GM21367 (cell line): ENCODE results near the gene ZNF750.

Source experiments
- ATAC-seq: cut with Tn5 transposase; IDR thresholded peaks from one replicate; pipeline ENCODE4 v1.9.1; 2021; ENCODE audit not compliant: unreplicated experiment

Gene ZNF750

DNA sequence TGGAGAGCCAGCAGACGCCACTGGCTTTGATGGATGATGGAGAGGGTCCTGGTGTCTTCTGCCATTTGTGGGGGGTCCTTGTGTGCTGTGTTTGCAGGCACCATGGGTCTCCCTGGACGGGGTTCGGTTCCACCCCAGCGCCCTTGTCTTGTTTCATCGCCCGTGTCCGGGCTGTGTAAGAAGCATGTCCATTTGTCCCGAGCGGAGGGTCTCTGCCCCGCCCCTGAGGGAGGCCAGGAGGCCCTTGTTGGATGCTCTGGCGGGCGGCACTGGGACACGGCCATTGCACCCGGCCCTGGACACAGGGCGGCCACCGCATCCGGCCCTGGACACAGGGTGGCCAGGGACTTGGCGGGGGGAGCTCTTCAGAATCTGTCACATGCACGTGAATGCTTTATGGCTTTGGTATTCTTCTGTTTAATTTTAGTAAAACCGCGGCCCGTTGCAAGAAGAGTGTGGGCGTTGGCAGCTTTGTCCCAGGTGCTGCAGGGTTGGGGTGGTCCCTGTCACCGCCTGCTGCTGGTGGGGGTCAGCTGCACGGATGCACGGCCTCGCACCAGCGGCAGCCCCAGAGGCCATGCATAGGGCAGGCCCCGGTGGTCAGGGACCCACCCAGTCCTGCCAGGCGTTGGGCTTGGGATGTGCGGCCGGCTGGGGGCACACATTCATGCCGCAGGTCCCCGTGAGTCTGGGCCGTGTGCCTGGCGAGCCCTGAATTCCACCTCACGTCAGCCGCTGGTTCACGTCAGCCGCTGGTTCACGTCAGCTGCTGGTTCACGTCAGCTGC lies 21.0 kb upstream of the ZNF750 start:
- ATAC-seq = no peak

DNA sequence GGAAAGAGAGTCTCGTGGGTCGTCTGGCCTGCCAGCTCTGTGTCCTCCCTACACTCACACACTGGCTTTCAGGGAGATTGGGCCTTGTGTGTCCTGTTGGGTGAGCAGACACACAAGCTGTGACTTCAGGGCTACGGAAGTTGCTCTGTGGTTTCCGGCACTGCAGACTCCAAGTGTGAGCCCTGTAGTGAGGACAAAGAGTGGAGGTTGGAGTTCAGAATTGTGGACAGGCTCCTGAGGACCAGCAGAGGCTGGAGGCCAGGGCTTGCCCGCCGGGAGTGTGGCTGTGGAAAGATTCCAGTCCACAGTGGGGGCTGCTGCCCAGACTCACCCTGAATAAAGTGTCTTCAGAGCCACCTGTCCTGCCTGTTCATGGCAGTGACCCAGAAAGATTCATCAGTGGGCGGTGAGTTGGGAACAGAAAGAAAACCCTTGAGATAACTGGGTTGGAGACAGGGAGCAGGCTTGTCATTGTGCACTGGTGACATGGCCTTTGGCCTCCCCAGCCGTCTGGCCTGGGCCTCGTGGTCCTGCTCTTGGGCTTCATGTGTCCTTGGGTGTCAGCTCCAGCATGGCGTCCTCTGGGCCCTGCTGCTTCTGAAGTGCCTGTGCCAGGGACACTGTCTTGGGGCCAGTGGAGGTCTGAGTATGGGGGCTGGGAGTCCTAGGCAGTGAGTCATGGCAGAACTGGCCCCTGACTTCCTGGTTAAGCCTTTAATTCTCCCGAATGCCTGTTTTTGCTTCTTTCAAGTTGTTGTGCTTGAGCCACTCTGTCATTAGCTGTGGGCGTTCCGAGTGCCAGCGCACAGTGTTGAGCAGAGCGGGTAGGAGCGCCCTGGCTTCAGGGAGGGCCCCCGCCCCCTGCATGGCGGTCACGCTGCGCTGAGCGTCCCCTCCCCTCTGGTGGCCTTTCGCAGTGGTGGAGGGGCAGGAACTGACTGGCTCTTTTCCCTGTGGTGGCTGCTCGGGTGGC lies 19.9 kb upstream of the ZNF750 start:
- ATAC-seq = no peak

DNA sequence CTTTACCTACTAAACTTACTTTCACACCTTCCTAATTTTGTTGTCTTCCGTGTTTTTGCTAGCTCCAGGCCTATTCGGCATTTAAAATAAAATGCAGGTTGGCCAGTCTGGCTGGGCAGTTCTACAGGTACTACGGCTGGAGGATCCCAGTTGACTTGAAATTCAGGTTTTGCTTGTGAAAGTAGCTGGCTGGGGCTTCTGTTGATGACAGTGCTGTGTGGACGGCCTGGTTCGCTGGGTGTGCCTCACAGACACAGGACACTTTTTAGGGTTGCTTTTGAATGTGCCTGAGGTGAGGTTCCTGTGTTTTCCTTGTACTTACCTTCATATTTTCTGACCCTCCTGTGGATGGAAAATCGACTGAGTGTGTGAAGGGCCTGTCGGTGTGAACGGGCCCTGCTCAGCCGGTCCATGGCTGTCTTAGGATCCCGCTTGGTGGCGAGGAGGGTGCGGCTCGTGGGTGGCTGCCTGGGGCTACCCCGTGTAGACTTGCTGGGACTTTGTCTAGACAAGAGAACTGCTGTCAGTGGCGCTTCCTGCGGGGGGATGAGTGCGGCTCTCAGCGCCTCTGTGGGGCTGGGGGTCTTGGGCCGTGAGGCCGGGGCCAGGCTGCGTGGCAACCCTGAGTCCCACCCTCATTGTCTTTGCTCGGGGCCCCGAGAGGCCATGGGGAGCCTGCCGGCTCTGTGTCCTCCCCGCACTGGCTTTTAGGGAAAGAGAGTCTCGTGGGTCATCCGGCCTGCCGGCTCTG lies 18.7 kb upstream of the ZNF750 start:
- no peak for ATAC-seq

DNA sequence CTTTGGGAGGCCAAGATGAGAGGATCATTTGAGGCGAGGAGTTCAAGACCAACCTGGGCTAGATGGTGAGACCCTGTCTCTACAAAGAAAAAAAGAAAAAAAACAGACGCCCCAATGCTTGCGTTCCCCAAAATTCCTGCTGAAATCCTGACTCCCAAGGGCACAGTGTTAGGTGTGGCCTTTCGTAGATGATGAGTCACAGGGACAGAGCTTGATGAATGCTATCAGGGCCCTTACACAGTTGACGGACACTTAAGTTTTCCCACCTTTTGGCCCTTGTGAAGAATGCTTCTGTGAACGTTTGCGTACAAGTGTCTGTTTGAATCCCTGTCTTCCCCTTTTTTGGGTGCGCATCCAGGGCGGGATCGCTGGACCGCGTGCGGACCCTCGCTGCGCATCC lies 16.5 kb upstream of the ZNF750 start:
- ATAC-seq = no peak

DNA sequence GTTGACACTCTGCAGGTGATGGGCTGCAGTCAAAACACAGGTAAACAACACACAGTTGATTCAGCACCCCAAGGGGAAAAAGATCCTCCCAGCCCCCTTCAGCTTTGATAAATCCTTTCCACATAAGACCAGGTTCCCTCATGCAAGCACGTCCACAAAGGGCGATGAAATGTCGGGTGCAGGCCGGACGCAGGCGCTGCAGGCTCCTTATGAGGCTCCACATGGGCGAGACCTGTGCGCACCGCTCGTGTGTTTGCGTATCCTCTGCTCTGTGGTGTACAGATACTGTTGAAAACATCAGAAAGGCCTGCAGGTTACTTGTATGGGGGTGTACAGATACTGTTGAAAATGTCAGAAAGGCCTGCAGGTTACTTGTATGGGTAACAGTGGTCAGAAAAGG lies 14.4 kb upstream of the ZNF750 start:
- ATAC-seq = no peak

DNA sequence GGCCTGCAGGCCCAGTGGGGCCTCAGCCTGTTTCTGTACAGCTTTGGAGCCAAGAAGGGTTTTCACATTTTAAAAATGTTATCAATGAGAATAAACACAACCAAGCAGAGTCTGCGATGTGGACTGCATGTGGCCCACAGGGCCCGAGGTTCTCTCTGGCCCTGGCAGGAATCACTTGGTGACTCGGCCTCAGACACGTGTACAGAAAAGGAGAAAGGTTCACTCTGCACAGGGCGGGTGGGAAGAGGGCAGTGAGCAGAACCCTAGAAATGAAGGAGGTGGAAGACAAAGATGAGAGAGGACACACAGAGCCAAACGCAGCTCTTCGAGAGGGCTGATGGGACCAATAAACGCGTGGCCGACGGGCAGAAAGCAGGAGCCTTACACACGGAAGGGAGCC lies 11.6 kb upstream of the ZNF750 start:
- ATAC-seq = no peak

DNA sequence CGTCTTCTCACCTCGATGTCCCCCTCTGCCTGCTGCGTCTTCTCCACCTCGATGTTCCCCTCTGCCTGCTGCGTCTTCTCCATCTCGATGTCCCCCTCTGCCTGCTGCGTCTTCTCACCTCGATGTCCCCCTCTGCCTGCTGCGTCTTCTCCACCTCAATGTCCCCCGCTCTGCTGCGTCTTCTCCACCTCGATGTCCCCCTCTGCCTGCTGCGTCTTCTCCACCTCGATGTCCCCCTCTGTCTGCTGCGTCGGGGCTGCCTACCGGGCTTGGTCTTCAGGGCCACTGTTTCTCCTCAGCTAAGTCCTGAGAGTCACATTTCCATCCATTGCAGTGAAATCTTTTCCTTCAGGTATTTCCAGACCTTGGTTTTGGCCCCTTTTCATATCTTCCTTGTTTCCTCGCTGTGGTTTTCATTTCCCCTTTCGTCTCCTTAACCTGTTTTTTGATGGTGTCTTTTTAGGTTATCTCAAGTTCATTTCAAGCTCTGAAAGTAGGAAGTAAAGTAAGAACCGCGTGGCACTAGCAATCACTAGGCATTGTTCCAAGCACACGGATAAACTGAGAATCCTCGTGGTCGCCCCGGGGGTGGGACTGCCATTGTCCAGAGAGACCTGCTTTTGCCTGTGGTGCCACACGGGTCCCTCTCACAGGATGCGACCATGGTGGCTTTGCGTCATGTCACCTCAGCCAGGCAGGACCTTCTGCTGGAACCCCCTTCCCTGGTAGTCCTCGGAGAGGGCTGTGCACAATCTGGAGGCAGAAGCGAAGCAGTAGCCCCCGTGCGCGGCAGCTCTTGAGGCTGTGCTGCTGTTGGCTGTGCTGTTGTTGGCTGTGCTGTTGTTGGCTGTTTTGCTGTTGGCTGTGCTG lies 9.5 kb upstream of the ZNF750 start:
- ATAC-seq = no peak

DNA sequence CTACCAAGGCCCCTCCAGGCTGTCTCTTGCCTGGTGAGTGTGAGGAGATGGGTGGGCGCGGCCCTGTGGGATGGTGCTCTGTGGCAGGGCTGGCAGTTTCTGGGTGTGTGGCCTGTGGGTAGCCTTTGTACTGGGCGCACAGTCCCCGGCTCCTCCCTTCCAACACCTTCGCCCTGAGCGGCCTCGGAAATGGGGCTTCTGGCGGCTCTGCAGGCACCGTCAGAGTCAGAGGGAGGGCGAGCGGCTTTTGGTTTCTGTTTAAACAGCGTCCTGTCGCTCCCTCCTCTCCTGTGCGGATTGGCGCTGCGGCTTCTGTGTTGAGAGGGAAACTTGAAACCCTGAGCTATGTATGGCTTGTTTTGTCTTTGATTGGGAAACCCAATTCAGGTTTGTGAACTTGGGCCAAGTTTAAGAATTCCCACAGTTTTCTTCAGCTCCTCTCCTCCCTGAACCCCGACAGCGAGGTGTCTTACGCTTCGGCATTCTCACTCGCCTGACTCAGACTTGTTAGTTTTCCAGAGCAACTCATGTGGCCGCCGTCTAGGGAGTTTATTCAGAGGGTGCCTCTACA lies 8.3 kb upstream of the ZNF750 start:
- ATAC-seq = no peak

DNA sequence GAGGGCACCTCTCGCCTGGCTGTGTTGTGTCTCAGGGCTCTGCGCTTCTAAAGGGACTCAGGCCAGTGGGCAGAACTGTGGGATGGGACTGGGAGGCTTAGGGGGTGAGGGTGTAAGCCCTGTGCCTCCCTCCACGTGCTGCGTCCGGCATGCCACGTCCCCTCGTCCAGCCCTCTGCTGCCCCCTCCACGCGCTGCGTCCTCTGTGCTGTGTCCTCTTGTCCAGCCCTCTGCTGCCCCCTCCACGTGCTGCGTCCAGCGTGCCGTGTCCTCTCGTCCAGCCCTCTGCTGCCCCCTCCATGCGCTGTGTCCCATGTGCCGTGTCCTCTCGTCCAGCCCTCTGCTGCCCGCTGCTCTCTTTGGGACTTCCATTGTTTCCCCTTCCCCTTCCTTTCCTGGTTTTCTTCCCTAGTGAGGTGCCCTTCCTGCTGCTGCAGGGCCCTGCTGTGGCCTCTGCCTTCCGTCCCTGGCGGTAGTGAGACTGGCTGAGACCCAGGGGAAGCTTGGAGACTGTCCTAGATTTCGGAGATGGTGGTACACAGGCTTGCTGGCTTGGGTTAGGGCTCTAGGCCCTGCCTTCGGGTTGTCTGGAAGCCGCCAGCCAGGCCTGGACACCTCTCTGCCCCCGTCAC lies 6.4 kb upstream of the ZNF750 start:
- no peak for ATAC-seq

DNA sequence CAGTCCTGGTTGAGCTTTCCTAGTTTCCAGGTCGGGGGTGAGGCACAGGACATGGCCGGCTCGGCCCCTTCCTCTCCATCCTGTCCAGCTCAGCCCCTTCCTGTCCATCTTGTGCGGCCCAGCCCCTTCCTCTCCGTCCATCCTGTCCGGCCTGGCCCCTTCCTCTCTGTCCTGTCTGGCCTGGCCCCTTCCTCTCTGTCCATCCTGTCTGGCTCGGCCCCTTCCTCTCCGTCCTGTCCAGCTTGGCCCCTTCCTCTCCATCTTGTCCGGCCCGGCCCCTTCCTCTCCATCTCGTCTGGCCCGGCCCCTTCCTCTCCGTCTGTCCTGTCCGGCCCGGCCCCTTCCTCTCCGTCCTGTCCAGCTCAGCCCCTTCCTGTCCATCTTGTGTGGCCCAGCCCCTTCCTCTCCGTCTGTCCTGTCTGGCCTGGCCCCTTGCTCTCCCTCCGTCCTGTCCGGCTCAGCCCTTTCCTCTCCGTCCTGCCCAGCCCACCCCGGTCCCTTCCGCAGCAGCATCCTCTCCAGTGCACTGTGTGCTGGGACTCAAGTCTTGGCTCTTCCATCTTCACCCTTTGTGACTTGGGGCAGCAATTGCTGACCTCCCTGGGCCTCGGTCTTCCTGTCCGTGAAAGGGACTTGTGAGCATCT lies 5.5 kb upstream of the ZNF750 start:
- no peak for ATAC-seq

DNA sequence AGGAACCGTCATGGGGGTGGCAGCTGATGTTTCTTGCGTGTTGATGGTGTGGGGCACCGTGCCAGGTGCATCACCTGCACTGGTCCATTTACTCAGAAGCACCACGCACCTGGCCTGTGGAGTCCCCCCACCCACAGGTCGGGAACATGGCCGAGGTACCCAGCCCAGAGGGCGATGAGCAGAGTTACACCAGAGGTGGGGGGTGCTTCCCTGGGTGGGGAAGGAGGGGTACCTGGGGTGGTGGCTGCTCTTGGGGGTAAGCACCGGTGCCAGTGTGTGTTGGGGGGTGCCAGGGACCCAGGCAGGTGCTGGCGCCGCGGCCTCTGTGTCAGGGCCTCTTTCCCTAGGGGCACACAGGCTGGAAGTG lies 5.0 kb upstream of the ZNF750 start:
- no peak for ATAC-seq

DNA sequence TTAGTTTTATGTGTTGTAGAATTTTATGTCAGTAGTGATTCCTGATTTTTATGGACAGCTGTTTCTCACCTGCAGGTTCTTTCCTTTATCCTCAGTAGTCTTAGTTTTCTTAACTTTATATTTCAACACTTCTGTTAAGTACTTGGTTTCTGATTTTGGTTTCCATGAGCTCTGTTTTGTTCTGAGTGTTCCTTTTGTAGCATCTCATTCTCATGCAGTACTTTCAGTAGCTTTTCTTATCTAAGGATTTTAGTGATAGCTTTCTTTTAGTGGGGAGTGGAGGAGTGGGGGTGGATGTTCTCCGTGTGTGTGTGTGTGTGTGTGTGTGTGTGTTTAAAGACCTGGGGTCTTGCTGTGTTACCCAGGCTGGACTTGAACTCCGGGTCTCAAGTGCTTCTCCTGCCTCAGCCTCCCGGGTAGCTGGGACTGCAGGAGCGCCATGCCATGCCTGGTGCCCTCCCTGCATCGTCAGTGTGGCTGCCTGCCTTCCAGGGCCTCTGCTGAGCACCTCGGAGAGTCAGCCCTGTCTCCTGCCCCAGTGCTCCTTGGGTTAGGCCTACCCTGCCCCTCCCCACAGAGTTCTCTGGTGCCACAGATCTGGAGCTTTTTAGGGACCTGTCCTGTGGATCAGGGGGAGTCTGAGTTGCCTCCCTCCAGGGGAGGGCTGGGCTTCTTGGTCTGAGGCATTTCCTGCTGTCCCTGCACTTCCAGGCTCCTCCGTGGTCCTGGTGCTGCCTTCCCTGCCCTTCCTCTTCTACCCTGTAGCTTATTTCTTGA lies 4.3 kb upstream of the ZNF750 start:
- ATAC-seq = no peak

DNA sequence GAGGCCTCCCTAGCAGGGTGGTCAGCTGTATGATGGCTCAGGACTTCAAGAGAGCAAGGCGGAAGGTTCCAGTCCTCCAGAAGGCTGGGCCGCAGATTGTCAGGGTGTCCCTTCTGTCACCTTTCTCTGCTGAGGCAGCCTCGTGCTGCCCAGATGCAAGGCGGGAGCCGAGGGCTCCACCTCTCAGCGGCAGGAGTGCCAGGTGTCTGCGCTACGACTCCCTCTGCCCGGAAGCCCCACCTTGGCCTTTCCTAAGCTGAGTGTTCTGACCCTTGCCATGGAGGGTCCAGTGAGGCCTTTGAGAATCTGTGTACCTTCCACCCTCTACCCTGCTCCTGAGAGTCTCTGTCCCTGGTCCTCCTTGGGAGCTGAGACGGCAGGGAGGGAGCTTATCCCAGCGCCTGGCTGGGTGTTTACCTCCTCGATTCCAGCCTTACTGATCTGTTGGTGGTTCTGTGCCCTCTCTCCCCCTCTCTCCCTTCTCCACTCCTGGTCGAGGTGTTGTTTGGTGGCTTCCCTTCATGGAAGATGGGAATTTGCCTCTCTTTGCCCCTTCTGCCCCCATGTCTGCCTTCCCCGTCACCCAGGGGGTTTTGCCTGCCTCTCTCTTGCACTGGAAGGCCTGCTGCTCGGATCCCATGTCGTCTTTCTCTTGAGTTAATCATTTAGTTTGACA lies 2.2 kb upstream of the ZNF750 start:
- no peak for ATAC-seq

DNA sequence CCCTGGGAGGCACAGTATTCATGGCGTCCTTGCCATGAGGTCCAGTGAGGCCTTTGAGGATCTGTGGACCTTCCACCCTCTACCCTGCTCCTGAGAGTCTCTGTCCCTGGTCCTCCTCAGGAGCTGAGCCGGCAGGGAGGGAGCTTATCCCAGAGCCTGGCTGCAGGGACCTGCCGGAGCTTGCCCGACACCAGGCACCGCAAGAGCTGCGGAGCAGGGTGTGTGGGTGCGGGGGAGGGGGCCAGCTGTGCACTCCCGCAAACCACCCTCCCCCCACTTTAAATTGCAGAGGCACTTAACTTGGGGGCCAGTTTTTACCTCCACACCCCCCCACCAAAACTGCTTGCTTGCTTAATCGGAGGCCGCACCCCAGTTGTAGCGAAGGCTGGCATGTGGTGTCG lies 609 bp upstream of the ZNF750 start:
- no peak for ATAC-seq

DNA sequence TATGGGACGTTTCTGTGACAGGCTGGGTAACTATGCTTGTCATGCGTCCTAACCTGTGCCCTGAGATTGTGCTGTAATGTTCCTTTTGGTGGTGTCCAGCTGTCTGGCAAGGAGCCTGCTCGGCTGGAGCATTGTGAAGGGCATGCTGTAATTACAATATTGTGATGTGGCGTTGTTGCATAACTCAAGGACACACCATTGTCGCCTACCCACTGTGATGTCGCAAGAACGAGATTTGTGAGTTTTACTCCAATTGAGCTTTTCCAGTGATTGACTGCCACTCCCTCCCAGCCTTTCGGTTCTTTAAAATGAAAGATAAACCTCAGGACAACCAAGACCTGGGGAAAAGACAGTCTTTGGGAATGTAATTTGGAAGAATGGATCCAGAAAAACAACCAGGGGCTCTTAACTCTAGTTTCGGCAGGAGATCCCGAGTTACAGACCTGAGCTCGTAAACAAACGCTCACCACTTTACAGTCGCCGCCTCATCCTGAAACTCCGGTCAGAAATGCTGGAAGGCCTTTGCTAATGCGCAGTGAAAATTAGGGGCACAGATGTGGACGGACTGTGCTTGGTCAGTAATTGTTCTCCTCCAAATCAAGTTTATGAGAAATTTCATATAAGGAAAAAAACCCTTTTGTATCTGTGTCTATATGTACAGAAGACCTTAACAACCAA lies 1.3 kb downstream of the ZNF750 start:
- ATAC-seq = no peak

DNA sequence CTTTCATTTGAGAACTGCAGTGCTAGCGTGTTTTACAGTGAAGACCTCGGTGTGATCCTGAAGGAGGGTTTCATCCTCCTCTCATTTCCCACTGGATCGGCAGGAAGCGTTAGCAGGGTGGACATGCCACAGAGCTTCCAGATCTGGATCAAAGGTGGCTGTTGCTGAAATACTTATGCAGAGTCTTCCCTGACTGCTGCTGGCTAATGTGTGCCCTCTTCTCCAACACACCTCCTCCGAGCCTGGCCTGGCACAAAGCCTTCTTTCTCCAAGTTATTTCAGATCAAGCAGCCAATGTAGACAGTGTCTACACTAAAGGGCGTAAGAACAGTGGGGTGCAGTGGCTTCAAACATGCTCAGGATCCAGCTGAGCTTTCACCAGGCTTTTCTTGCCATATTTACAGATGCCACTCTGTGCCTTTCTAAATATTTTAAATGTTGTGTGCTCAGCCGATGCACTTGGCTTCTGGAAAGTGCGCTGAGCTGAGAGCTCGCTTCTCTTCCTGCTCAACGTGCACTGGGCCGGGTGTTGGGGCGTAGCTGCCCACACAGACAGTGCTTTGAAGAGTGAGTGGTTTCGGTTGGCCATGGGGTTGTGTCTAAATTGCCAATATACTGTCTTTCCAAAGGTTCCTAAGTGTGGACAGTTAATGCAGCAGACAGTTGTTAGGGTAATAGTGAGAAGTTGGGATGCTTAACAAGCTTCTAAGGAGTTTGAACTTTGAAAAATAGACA lies 2.1 kb downstream of the ZNF750 start:
- ATAC-seq = no peak
